Superior temporal gyrus (tissue), 1 donor: ENCODE results near the gene SLC30A4.

Experiments used
- DNase-seq: peaks from one replicate; pipeline ENCODE4 v3.0.0-alpha.2; 2016; ENCODE audit errors: extremely low spot score

The SLC30A4 gene

GRCh38 chr15:45449916-45450867, 72.4 kb downstream of the SLC30A4 start:
- no peak for DNase-seq

GRCh38 chr15:45449395-45449794, 73.2 kb downstream of the SLC30A4 start:
- DNase-seq = no peak

GRCh38 chr15:45448066-45448915, 74.3 kb downstream of the SLC30A4 start:
- DNase-seq = no peak

GRCh38 chr15:45443645-45444044, 78.9 kb downstream of the SLC30A4 start:
- no peak for DNase-seq

- DNase-seq = no peak
Measured at GRCh38 chr15:45442507-45443135, 79.9 kb downstream of the SLC30A4 start.

GRCh38 chr15:45441686-45442085, 80.9 kb downstream of the SLC30A4 start:
- DNase-seq = no peak

GRCh38 chr15:45441036-45441435, 81.5 kb downstream of the SLC30A4 start:
- no peak for DNase-seq

- no peak for DNase-seq
Measured at GRCh38 chr15:45439521-45440260, 82.9 kb downstream of the SLC30A4 start.

GRCh38 chr15:45435124-45435903, 87.2 kb downstream of the SLC30A4 start:
- DNase-seq = no peak

- DNase-seq = no peak
Measured at GRCh38 chr15:45434078-45434567, 88.4 kb downstream of the SLC30A4 start.

- no peak for DNase-seq
Measured at GRCh38 chr15:45431511-45431910, 91.0 kb downstream of the SLC30A4 start.

GRCh38 chr15:45429941-45430792, 92.4 kb downstream of the SLC30A4 start:
- DNase-seq = peak; percentile 44
